Cardiac muscle cell (in vitro differentiated cells and primary cell): ENCODE measurements around the gene WFDC11. TPM values are rescaled to one million over a fixed set of nuclear protein-coding genes. Genes with fewer than 3 reads are reported as not detected.
"Not testable (repeated sequence)": the region's sequence is repeated elsewhere in the genome, so short reads cannot be mapped to it uniquely, and the experiment has no call there.

Source experiments
- DNase-seq, 2 donors: peaks; one replicate each; pipeline versions ENCODE4 v3.0.0 to v3.0.0-alpha.2; 2010 to 2017; ENCODE audit warnings: low read depth in 1 of 2, low spot score in 1 of 2
- H3K27ac ChIP-seq: fragments of 200-600 bp; sonication (generic); 2 replicates; pipeline ENCODE4 v1.5.1; 2016
- H3K27me3 ChIP-seq: fragments of 200-600 bp; sonication (generic); 2 replicates; pipeline ENCODE4 v1.6.0; 2016; ENCODE audit warnings: control low read depth
- H3K36me3 ChIP-seq: fragments of 200-600 bp; sonication (generic); 2 replicates; pipeline ENCODE4 v1.5.1; 2016; ENCODE audit warnings: control low read depth
- H3K4me1 ChIP-seq: fragments of 200-600 bp; sonication (generic); 2 replicates; pipeline ENCODE4 v1.8.1; 2017; ENCODE audit warnings: low read depth, mild to moderate bottlenecking, mixed run types
- H3K4me3 ChIP-seq: fragments of 200-600 bp; sonication (generic); 2 replicates; pipeline ENCODE4 v1.5.1; 2016; ENCODE audit warnings: mild to moderate bottlenecking
- H3K9me3 ChIP-seq: fragments of 200-600 bp; sonication (generic); 2 replicates; pipeline ENCODE4 v1.5.1; 2017; ENCODE audit warnings: low read depth, mild to moderate bottlenecking, control low read depth
- polyA plus RNA-seq: library from polyadenylated mRNA; unstranded; fragments of >200 nt; fragmentation: Nextera tagmentation; extraction: Ambion mirVana; gene quantifications from 2 replicates; pipeline ENCODE4 v1.2.1, GENCODE V29; 2016
- total RNA-seq: library from RNA; depleted of rRNA; stranded (reverse); fragments of >200 nt; gene quantifications from 2 replicates; pipeline ENCODE4 v1.2.3, GENCODE V29; 2016
- TF ChIP-seq, protein P1 (sequence below): IDR thresholded peaks from 2 replicates; pipeline ENCODE4 v1.5.1; 2012; ENCODE audit warnings: low read depth, mild to moderate bottlenecking, low read length

Gene WFDC11
- total RNA-seq (not detected in 2 replicates), polyA plus RNA-seq (not detected in 2 replicates)

DNA sequence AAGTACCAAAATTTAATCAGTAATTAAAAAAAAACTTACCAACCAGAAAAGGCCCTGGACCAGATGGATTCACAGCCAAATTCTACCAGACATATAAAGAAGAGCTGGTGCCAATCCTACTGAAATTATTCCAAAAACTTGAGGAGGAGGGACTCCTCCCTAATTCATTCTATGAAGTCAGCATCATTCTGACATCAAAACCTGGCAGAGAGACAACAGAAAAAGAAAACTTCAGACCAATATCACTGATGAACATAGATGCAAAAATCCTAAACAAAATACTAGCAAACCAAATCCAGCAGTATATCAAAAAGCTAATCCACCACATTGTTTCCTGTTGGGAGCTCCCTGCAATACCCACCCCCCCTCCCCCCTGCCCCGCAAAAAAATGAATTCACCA, at the start of gene WFDC11:
WFDC11 (minus strand) TSS at position 101 of the 400 bp plus-strand sequence. CDS start 19,639 bp downstream, outside the sequence.
- H3K27me3 ChIP-seq = no peaks in the 10 kb centered on the region
- no peak within 1 kb of the TSS for H3K4me3 ChIP-seq
- TF ChIP-seq, protein P1, sequence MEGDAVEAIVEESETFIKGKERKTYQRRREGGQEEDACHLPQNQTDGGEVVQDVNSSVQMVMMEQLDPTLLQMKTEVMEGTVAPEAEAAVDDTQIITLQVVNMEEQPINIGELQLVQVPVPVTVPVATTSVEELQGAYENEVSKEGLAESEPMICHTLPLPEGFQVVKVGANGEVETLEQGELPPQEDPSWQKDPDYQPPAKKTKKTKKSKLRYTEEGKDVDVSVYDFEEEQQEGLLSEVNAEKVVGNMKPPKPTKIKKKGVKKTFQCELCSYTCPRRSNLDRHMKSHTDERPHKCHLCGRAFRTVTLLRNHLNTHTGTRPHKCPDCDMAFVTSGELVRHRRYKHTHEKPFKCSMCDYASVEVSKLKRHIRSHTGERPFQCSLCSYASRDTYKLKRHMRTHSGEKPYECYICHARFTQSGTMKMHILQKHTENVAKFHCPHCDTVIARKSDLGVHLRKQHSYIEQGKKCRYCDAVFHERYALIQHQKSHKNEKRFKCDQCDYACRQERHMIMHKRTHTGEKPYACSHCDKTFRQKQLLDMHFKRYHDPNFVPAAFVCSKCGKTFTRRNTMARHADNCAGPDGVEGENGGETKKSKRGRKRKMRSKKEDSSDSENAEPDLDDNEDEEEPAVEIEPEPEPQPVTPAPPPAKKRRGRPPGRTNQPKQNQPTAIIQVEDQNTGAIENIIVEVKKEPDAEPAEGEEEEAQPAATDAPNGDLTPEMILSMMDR = no peak
- no peaks in the 10 kb centered on the region for H3K36me3 ChIP-seq
- no peak for DNase-seq
- H3K27ac ChIP-seq = no peak within 1 kb of the TSS
- H3K9me3 ChIP-seq = no peaks in the 10 kb centered on the region
- H3K4me1 ChIP-seq = no peaks in the 10 kb centered on the region

DNA sequence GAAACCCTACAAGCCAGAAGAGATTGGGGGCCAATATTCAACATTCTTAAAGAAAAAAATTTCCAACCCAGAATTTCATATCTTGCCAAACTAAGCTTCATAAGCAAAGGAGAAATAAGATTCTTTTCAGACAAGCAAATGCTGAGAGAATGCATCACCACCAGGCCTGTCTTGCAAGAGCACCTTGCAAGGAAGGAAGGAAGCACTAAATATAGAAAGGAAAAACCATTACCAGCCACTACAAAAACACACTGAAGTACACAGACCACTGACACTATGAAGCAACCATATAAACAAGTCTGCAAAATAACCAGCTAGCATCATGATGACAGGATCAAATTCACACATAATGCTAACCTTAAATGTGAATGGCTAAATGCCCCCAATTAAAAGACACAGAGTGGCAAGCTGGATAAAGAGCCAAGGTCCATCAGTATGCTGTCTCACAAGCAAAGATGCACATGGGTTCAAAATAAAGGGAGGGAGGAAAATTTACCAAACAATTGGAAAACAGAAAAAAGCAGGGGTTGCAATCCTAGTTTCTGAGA, 46.2 kb upstream of the WFDC11 start:
- H3K36me3 ChIP-seq, H3K27me3 ChIP-seq, H3K4me1 ChIP-seq, H3K4me3 ChIP-seq, H3K27ac ChIP-seq, H3K9me3 ChIP-seq, DNase-seq: not testable (repeated sequence)

DNA sequence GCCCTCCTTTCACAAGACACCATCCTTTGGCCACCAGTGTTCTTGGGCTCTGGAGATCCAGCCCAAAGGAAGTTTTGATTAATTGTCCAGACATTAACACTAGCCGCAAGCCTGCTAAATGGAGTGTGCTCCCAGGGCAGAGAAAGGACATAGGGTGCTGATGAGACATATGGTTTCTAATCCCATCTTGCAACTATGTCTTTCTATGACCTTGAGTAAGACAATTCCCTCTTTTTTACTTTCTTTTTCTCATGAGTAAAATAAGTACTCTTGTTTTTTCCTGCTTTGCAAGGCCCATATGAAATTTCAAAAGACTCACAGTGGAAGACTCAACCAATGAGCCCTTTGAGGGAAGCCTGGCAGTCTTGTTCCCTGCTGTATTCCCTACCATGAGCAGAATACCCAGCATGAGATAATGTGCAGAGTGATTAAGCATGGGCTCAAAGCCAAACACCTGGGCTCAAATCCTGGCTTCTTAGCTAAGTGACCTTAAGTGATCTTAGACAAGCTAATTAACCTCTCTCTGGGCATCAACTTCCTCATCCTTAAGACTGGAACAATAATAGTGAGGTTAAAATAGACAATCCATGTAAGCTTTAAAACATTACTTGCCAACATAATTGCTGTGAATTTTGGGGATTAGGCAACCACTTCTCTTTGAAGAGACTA, 35.1 kb upstream of the WFDC11 start, which contains the start of gene WFDC10B:
WFDC10B (minus strand) TSS at position 51 of the 669 bp plus-strand sequence. CDS start 19,027 bp downstream, outside the sequence.
- no peaks in the 10 kb centered on the region for H3K9me3 ChIP-seq
- TF ChIP-seq, protein P1 = no peak
- no peak for DNase-seq

DNA sequence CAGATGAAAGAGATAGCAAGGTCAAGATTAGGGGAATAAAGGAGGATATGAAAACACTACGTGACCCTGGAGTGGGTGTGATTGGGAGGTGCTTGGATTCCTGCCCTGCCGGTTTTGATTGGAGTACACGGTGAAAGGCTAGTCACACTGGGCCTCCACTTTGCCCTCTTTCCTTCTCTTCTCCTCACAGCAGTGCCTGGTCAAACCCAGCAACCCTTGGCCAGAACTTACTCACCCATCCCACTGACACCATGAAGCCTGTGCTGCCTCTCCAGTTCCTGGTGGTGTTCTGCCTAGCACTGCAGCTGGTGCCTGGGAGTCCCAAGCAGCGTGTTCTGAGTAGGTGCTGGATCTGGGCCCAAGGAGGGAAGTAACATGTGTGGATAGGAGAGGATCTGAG, 31.8 kb upstream of the WFDC11 start, which contains the start of gene WFDC13:
WFDC13 (plus strand) TSS at position 166 of the 400 bp plus-strand sequence; CDS start at position 252, 86 bp downstream.
- no peak for DNase-seq
- Histone ChIP-seq H3K36me3 (no peaks in the 10 kb centered on the region), H3K4me1 (no peaks in the 10 kb centered on the region), H3K27me3 (no peaks in the 10 kb centered on the region), H3K9me3 (no peaks in the 10 kb centered on the region), H3K27ac (no peak within 1 kb of the TSS), H3K4me3 (no peak within 1 kb of the TSS)
- TF ChIP-seq, protein P1 = no peak

More for the DNA sequence above, 35.1 kb upstream of the WFDC11 start, which contains the start of gene WFDC10B:
- H3K27ac ChIP-seq = no peak within 1 kb of the TSS
- no peaks in the 10 kb centered on the region for H3K4me1 ChIP-seq
- H3K36me3 ChIP-seq = no peaks in the 10 kb centered on the region
- H3K27me3 ChIP-seq = no peaks in the 10 kb centered on the region
- H3K4me3 ChIP-seq = no peak within 1 kb of the TSS

DNA sequence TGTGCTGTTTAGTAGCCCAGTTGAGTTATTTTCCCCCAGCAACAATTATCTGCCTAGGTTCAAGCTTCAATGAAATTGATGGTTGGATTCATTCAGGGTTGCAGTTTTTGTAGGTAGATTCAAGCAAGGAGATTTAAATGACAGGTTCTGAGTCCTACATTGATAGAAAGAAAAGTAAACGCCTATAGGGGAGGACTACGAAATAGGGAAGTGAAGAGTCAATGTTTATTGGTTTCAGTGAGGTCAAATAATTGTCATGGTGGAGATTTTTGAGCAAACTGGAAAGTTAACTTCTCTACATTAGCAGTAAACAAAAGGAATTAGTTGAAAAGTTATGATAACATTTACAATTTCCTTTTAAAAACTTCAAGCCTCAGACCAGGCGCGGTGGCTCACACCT, 31.1 kb upstream of the WFDC11 start:
- Histone ChIP-seq H3K9me3 (no peaks in the 10 kb centered on the region), H3K27ac (no peak overlapping the region)

More for the DNA sequence above, 31.1 kb upstream of the WFDC11 start:
- no peak for DNase-seq
- no peak overlapping the region for H3K4me3 ChIP-seq
- TF ChIP-seq, protein P1 = no peak
- H3K4me1 ChIP-seq = no peaks in the 10 kb centered on the region
- H3K36me3 ChIP-seq = no peaks in the 10 kb centered on the region
- no peaks in the 10 kb centered on the region for H3K27me3 ChIP-seq
